ENCODE data around the gene RNU6-7. TPM values are rescaled to one million over a fixed set of nuclear protein-coding genes. Genes with fewer than 3 reads are reported as not detected.

The RNU6-7 gene
- total RNA-seq, 2 donors from 2014 or later: not detected

GRCh38 chr14:32246751-32247150 lies 44.9 kb downstream of the RNU6-7 start:
- peaks cover 7% of the 10 kb centered on the region for H3K9me3 Mint-ChIP-seq
- H3K36me3 Mint-ChIP-seq (ENCODE audit: low read depth): no peaks in the 10 kb centered on the region
- H3K4me1 ChIP-seq (ENCODE audit: control insufficient read depth, insufficient read depth, low read length): no peaks in the 10 kb centered on the region
- H3K9ac ChIP-seq (ENCODE audit: extremely low read depth, low read length, poor library complexity, severe bottlenecking): no peak overlapping the region
- H3K27ac ChIP-seq (ENCODE audit: low read depth, low read length): no peak overlapping the region
- peaks cover 3% of the 10 kb centered on the region for H3K9me3 ChIP-seq (ENCODE audit: control insufficient read depth, low read length)
- WGBS, 2 experiments (ENCODE audit: insufficient coverage in 1 of 2, insufficient read length in 1 of 2): 87 to 93% methylated on average over 3 to 5 of the region's 5 CpGs
- no peak for TF ChIP-seq CTCF (conservative IDR thresholded peaks at IDR 0.05)
- H3K4me3 Mint-ChIP-seq: no peak overlapping the region
- no peaks in the 10 kb centered on the region for H3K4me1 Mint-ChIP-seq
- H3K4me3 ChIP-seq (ENCODE audit: low read length): no peak overlapping the region
- no peaks in the 10 kb centered on the region for H3K27me3 ChIP-seq (ENCODE audit: control insufficient read depth, insufficient read depth, low read length, poor library complexity, severe bottlenecking)
- H3K27me3 Mint-ChIP-seq (ENCODE audit: insufficient read depth): peaks cover 2% of the 10 kb centered on the region
- H3K27ac Mint-ChIP-seq: no peak overlapping the region
- no peak for DNase-seq
- H3K36me3 ChIP-seq (ENCODE audit: control insufficient read depth, insufficient read depth, low read length): no peaks in the 10 kb centered on the region

- no peak overlapping the region for H3K27ac ChIP-seq (ENCODE audit: low read depth, low read length)
- DNase-seq: no peak
- peaks cover 2% of the 10 kb centered on the region for H3K27me3 Mint-ChIP-seq (ENCODE audit: insufficient read depth)
- no peak overlapping the region for H3K4me3 Mint-ChIP-seq
- no peaks in the 10 kb centered on the region for H3K4me1 Mint-ChIP-seq
- no peak for TF ChIP-seq CTCF (conservative IDR thresholded peaks at IDR 0.05)
- no peaks in the 10 kb centered on the region for H3K9me3 Mint-ChIP-seq
- H3K36me3 ChIP-seq (ENCODE audit: control insufficient read depth, insufficient read depth, low read length): no peaks in the 10 kb centered on the region
- WGBS, 2 experiments (ENCODE audit: insufficient coverage in 1 of 2, insufficient read length in 1 of 2): 85 to 86% methylated on average over 4 to 5 of the region's 5 CpGs
- no peaks in the 10 kb centered on the region for H3K36me3 Mint-ChIP-seq (ENCODE audit: low read depth)
- no peak overlapping the region for H3K27ac Mint-ChIP-seq
- no peaks in the 10 kb centered on the region for H3K9me3 ChIP-seq (ENCODE audit: control insufficient read depth, low read length)
- H3K4me3 ChIP-seq (ENCODE audit: low read length): no peak overlapping the region
- no peak overlapping the region for H3K9ac ChIP-seq (ENCODE audit: extremely low read depth, low read length, poor library complexity, severe bottlenecking)
- H3K4me1 ChIP-seq (ENCODE audit: control insufficient read depth, insufficient read depth, low read length): no peaks in the 10 kb centered on the region
- no peaks in the 10 kb centered on the region for H3K27me3 ChIP-seq (ENCODE audit: control insufficient read depth, insufficient read depth, low read length, poor library complexity, severe bottlenecking)
Observed at GRCh38 chr14:32249371-32249770, 47.5 kb downstream of the RNU6-7 start.

GRCh38 chr14:32249780-32250179 lies 47.9 kb downstream of the RNU6-7 start:
- Mint-ChIP-seq H3K4me3 (no peak overlapping the region), H3K4me1 (no peaks in the 10 kb centered on the region), H3K36me3 (ENCODE audit: low read depth) (no peaks in the 10 kb centered on the region), H3K27me3 (ENCODE audit: insufficient read depth) (peaks cover 2% of the 10 kb centered on the region), H3K27ac (no peak overlapping the region), H3K9me3 (no peaks in the 10 kb centered on the region)
- H3K27me3 ChIP-seq (ENCODE audit: control insufficient read depth, insufficient read depth, low read length, poor library complexity, severe bottlenecking): no peaks in the 10 kb centered on the region
- no peak for DNase-seq
- H3K27ac ChIP-seq (ENCODE audit: low read depth, low read length): no peak overlapping the region
- WGBS, 2 experiments (ENCODE audit: insufficient coverage in 1 of 2, insufficient read length in 1 of 2): 90 to 95% methylated on average over 4 of the region's 4 CpGs
- H3K9me3 ChIP-seq (ENCODE audit: control insufficient read depth, low read length): no peaks in the 10 kb centered on the region
- H3K4me1 ChIP-seq (ENCODE audit: control insufficient read depth, insufficient read depth, low read length): no peaks in the 10 kb centered on the region
- no peak for TF ChIP-seq CTCF (conservative IDR thresholded peaks at IDR 0.05)
- H3K36me3 ChIP-seq (ENCODE audit: control insufficient read depth, insufficient read depth, low read length): no peaks in the 10 kb centered on the region
- no peak overlapping the region for H3K9ac ChIP-seq (ENCODE audit: extremely low read depth, low read length, poor library complexity, severe bottlenecking)
- no peak overlapping the region for H3K4me3 ChIP-seq (ENCODE audit: low read length)

Measured in endodermal cell (in vitro differentiated cells).